GM21360 (cell line): Measurements from ENCODE around the gene TOE1.
"Not testable (repeated sequence)": the region's sequence is repeated elsewhere in the genome, so short reads cannot be mapped to it uniquely, and the experiment has no call there.

ENCODE experiments used
- ATAC-seq: cut with Tn5 transposase; IDR thresholded peaks from one replicate; pipeline ENCODE4 v1.9.1; 2021; ENCODE audit warnings: mild to moderate bottlenecking, moderate library complexity; ENCODE audit not compliant: unreplicated experiment

The TOE1 gene

DNA sequence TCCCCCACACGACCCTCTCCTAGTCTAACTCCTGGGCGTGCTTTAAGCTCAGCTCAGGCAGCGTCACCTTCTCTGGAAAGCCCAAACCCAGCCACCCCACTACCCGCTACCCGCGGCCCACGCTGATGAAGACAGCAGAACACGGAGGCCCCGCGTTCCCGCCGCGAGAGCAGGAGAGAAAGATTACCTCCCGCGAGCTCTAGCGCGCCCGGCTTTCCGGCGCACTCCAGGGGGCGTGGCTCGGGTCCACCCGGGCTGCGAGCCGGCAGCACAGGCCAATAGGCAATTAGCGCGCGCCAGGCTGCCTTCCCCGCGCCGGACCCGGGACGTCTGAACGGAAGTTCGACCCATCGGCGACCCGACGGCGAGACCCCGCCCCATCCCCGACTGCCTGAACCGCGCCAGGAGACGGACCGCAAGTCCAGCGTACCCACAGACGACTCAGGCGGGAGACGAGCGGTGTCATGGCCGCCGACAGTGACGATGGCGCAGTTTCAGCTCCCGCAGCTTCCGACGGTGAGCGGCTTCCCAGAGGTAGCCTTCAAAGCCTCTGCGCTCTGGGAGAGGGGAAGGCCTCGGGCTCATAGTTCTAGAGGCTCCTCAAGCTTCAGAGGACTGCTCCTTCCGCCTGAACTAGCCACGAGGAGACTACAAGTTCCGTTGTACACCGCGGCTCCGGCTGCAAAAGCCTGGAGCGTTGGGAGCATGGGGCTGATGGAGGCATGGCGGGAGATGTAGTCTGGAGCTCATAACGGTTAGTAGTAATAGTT lies at the start of gene TOE1, which contains the start of gene MUTYH:
TSS of gene TOE1 (plus strand) at position 382 of the 770 bp plus-strand sequence. CDS start at position 465, 83 bp downstream.
TSS of gene MUTYH (minus strand) at position 652 of the 770 bp plus-strand sequence. CDS start 5,935 bp downstream, outside the sequence.
- ATAC-seq = peak; percentile 71

DNA sequence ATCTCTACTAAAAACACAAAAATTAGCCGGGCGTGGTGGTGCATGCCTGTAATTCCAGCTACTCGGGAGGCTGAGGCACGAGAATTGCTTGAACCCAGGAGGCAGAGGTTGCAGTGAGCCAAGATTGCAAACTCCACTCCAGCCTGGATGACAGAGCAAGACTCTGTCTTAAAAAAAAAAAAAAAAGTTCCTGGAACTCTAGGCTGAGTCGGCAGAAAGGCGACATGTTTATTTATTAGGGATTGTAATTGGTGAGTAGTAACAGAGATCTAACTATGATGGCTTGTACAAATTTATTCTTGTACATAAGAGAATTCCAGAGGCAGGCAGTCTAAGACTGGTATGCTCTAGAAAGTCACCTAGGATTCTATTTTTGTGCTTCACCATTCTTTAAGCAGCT lies 49.0 kb upstream of the TOE1 start:
- ATAC-seq = not testable (repeated sequence)

GRCh38 chr1:45291716-45292115 lies 48.3 kb upstream of the TOE1 start:
- ATAC-seq = no peak

- ATAC-seq = no peak
Observed at GRCh38 chr1:45297666-45298356, 42.2 kb upstream of the TOE1 start.

- ATAC-seq = no peak
Observed at GRCh38 chr1:45299296-45299695, 40.7 kb upstream of the TOE1 start.

DNA sequence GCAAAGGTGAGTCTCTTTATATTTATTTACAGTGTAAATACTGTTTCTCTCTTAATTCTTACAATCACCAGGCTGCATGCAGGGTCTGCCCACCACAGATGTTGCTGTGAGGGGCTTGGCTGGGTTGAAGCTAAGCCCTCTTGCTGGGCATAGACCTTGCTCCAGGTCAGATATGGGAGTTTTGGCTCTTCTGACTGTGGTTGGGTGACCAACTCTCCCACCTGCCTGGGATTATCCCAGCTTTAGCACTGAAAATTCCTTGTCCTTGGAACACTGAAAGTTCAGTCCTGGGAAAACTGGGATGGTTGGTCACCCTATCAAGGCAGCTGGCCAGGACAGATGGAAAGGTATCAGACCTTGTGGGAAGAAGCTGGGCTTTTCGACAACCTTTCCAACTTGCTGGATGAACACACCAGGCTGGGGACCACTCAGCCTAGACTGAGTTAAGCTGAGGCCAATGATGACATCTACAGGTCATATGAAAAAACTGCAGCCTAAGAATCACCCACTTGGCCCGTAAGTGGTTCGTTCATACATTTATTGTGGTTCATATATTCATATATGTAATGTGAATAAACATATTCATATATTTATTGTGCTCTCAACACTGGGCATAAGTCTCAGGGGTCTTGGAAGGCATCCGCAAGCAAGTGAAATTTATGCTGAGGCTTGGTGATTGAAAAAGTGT lies 39.8 kb upstream of the TOE1 start:
- ATAC-seq = no peak

- ATAC-seq = no peak
Observed at GRCh38 chr1:45300669-45300997, 39.3 kb upstream of the TOE1 start.

- no peak for ATAC-seq
Observed at GRCh38 chr1:45302505-45303150, 37.3 kb upstream of the TOE1 start.

- ATAC-seq = peak; percentile 63
Observed at GRCh38 chr1:45303520-45304310, 36.3 kb upstream of the TOE1 start.

DNA sequence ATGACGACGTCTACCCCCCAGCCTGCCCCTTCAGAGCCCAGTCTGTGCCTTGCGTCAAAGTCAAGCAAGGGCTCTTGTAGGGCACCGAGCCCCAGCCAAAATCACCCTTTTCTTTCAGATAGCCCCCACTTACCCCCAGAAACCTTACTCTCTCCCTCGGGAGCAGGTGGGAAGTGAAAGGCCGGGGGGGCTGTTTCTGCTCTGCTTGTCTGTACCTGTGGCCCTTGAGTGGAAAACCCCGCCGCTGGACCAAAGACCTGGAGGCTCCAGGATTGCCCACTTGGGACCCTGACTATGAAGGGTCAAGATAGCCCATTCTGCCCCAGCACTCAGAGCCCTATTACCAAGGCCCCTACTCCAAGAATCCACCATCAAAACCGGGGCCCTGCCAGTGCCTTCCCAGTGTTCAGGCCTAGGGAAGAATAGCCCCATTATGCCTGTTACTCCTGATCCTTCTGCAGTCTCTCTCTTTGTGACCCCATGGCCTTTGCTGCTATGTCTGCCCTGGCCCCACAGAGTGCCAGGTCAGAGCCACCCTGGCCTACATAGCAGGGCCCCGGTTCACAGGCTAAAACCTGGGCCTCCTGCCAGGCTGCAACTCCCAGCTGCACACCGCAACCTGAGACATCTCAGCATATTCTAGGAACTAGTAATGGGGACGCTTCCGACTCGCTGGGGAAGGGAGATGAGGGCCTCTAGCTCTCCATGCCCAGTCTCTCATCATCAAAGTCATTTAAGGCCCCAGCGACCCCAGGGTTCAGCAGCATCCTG lies 35.5 kb upstream of the TOE1 start:
- no peak for ATAC-seq

DNA sequence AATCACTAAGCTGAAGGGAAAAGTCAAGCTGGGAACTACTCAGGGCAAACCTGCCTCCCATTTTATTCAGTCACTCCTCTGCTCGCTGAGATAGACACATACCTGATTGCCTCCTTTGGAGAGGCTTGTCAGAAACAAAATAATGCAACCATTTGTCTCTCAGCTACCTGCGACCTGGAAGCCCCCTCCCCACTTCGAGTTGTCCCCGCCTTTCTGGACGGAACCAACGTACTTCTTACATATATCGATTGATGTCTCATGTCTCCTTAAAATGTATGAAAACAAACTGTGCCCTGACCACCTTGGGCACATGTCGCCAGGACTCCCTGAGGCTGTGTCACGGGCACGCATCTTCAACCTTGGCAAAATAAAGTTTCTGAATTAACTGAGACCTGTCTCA lies 34.7 kb upstream of the TOE1 start:
- no peak for ATAC-seq

DNA sequence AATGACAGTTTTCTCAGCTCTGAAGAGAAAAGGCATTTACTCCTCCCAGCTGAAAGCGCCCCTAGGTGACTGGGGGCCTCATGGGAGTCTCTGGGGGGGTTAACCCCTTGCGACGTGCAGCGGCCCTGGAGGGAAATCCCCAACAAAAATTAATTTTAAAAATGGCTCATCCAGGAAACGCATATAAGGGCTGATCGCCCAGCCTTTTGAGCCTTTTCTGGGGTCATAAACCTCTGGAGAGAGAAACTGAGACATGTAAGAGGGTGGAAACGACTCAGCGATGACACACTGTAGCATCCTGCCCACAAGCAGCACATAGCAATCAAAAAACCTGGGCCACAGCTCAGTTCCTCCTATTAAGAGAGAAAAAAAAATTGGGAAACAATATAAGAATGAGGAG lies 33.7 kb upstream of the TOE1 start:
- ATAC-seq = no peak

DNA sequence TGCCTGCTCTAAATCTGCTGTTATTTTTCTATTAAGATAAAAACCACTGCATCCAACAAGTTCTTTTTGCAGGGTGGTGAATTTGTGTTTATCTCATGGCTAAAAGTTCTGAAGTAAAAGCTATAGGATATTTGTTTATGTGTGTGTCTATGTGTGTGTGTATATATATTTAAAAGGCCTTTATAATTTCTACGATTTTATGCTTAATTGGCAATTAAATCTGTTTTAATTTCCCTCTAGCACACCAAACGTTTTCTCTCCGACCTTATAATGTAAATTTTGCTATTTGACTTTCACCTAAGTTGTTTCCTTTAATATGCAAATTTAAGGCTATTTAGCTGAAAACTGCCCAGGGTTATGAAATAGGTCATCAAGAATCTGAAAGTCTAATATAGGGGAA lies 33.1 kb upstream of the TOE1 start:
- ATAC-seq = no peak

- no peak for ATAC-seq
Observed at GRCh38 chr1:45314266-45314665, 25.7 kb upstream of the TOE1 start.

GRCh38 chr1:45317166-45317565 lies 22.8 kb upstream of the TOE1 start:
- ATAC-seq = no peak

DNA sequence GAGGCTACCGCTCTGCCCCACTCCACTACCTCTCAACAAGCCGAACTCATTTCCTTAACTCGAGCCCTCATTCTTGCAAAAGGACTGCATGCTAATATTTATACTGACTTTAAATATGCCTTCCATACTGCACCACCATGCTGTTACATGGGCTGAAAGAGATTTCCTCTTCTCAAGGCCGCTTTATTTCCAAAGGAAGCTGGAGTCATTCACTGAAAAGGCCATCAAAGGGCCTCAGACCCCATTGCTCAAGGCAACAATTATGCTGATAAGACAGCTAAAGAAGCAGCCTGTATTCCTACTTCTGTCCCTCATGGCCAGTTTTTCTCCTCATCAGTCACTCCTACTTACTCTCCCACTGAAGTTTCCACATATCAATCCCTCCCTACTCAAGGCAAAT lies 20.2 kb upstream of the TOE1 start:
- no peak for ATAC-seq

- ATAC-seq = no peak
Observed at GRCh38 chr1:45321444-45321843, 18.5 kb upstream of the TOE1 start.

DNA sequence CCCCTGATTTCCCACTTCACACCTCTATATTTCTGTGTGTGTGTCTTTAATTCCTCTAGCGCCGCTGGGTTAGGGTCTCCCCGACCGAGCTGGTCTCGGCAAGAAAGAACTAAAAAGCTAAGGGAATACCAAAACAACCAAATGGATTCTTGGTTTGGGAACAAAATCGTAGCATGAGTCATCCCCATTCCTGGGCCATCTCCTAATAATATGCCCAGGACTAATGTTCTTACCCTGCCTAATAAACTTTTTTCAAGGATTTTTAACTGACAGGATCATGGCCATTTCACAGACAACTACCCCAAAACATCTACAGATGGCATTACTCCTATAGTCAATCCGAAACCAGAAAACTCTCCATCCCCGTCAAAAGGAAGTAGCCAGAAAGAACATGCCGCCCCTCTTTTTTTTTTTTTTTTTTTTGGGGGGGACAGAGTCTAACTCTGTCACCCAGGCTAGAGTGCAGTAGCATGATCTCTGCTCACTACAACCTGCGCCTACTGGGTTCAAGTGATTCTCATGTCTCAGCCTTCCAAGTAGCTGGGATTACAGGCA lies 17.4 kb upstream of the TOE1 start:
- ATAC-seq = no peak

DNA sequence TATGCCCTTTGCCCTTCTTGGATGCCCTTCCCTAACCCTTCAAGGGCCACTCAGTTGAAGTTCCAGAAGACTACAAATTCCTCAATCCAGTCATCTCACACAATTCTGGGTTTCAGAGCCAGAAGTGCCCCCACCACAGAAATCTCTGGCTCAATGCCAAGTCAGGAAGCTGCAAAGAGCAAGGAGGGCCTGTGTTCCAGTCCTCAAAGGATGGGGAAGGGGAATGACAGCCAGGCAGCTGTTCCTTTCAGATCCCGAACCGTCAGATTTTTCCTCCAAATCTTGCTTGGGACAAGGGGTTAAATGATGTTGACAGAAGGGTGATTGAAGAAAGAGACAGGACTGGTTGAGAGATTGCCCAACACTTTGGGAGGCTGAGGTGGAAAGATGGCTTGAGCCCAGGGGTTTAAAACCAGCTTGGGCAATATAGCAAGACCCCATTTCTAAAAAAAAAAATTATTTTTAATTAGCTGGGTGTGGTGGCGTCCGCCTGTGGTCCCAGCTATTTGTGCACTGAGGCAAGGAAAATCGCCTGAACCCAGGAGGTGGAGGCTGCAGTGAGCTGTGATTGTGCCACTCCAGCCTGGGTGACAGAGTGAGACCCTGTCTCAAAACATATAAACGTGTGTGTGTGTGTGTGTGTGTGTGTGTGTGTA lies 14.0 kb upstream of the TOE1 start:
- ATAC-seq = no peak
